Smooth muscle cell (in vitro differentiated cells): ENCODE data around the gene LGMN. TPM values are rescaled to one million over a fixed set of nuclear protein-coding genes. Genes with fewer than 3 reads are reported as not detected.
A peak's percentile ranks its signal among the peaks of the same experiment; 100 is the strongest.
"Not testable (repeated sequence)": the region's sequence is repeated elsewhere in the genome, so short reads cannot be mapped to it uniquely, and the experiment has no call there.

Source experiments
- DNase-seq: peaks from one replicate; lab custom pipeline; 2025; ENCODE audit not compliant: unreplicated experiment; lab: John Stamatoyannopoulos, UW
- H2AFZ ChIP-seq: fragments of 200-600 bp; sonication (generic); 2 replicates; pipeline ENCODE4 v1.6.0; 2016; ENCODE audit warnings: antibody characterized with exemption, low read depth, mild to moderate bottlenecking
- H3F3A ChIP-seq: fragments of 200-600 bp; sonication (generic); 2 replicates; pipeline ENCODE4 v1.6.0; 2017; ENCODE audit warnings: antibody characterized with exemption, low read depth
- H3K27ac ChIP-seq: fragments of 200-600 bp; sonication (generic); 2 replicates; pipeline ENCODE4 v1.5.1; 2016; ENCODE audit warnings: low read depth, mild to moderate bottlenecking
- H3K27me3 ChIP-seq: fragments of 200-600 bp; sonication (generic); 2 replicates; pipeline ENCODE4 v1.6.1; 2016; ENCODE audit warnings: low read depth, mild to moderate bottlenecking
- H3K36me3 ChIP-seq: fragments of 200-600 bp; sonication (generic); 2 replicates; pipeline ENCODE4 v1.5.1; 2016; ENCODE audit warnings: low read depth
- H3K4me1 ChIP-seq: fragments of 200-600 bp; sonication (generic); 2 replicates; pipeline ENCODE4 v1.5.1; 2016; ENCODE audit warnings: low read depth
- H3K4me2 ChIP-seq: fragments of 200-600 bp; sonication (generic); 2 replicates; pipeline ENCODE4 v1.6.0; 2016; ENCODE audit warnings: mild to moderate bottlenecking
- H3K4me3 ChIP-seq: fragments of 200-600 bp; sonication (generic); 2 replicates; pipeline ENCODE4 v1.5.1; 2016; ENCODE audit warnings: mild to moderate bottlenecking
- H3K79me2 ChIP-seq: fragments of 200-600 bp; sonication (generic); 2 replicates; pipeline ENCODE4 v1.6.0; 2016; ENCODE audit warnings: low read depth, mild to moderate bottlenecking
- H3K9ac ChIP-seq: fragments of 200-600 bp; sonication (generic); 2 replicates; pipeline ENCODE4 v1.6.0; 2016; ENCODE audit warnings: low read depth
- H3K9me3 ChIP-seq: fragments of 200-600 bp; sonication (generic); replicated peaks from 2 replicates; pipeline ENCODE4 v1.5.1; 2016; ENCODE audit warnings: low read depth
- H4K20me1 ChIP-seq: fragments of 200-600 bp; sonication (generic); 2 replicates; pipeline ENCODE4 v1.6.0; 2016; ENCODE audit warnings: low read depth
- CTCF ChIP-seq: fragments of 200-600 bp; sonication (generic); IDR thresholded peaks from 2 replicates; pipeline ENCODE4 v1.5.1; 2017; ENCODE audit warnings: borderline replicate concordance, mild to moderate bottlenecking, antibody characterized with exemption; ENCODE audit not compliant: insufficient read depth, poor library complexity, severe bottlenecking
- WGBS: methylation state at CpG from one replicate; pipeline ENCODE4 v1.1.7; 2016; ENCODE audit warnings: low lambda C conversion rate; 5-methylcytosine and 5-hydroxymethylcytosine counted together
- polyA plus RNA-seq: library from polyadenylated mRNA; unstranded; fragments of >200 nt; fragmentation: Nextera tagmentation; extraction: Ambion mirVana; gene quantifications from 2 replicates; pipeline ENCODE4 v1.2.1, GENCODE V29; 2016
- total RNA-seq: library from RNA; depleted of rRNA; stranded (reverse); fragments of >200 nt; gene quantifications from 2 replicates; pipeline ENCODE4 v1.2.3, GENCODE V29; 2014

Gene LGMN
- total and polyA plus RNA-seq, 2 experiments from 2014 or later = 124 to 133 TPM

GRCh38 chr14:92750994-92751400, 2.6 kb upstream of the LGMN start:
- 94% methylated on average over 5 of the region's 5 CpGs for WGBS
- H3K9ac ChIP-seq = no peak overlapping the region
- H3K4me1 ChIP-seq = peaks cover 7% of the 10 kb centered on the region
- DNase-seq = no peak
- no peak overlapping the region for H3K4me2 ChIP-seq
- TF ChIP-seq CTCF = no peak
- no peak overlapping the region for H3K4me3 ChIP-seq
- peaks cover 2% of the 10 kb centered on the region for H4K20me1 ChIP-seq
- H2AFZ ChIP-seq = no peak overlapping the region
- no peaks in the 10 kb centered on the region for H3K9me3 ChIP-seq
- no peaks in the 10 kb centered on the region for H3K36me3 ChIP-seq
- no peaks in the 10 kb centered on the region for H3F3A ChIP-seq
- H3K27me3 ChIP-seq = no peaks in the 10 kb centered on the region
- H3K27ac ChIP-seq = no peak overlapping the region
- H3K79me2 ChIP-seq = no peaks in the 10 kb centered on the region

GRCh38 chr14:92750222-92750728, 1.8 kb upstream of the LGMN start:
- not testable (repeated sequence) for H4K20me1 ChIP-seq, H2AFZ ChIP-seq, H3K36me3 ChIP-seq, H3K27ac ChIP-seq, H3K4me1 ChIP-seq, H3K27me3 ChIP-seq, H3K4me3 ChIP-seq, DNase-seq, H3K79me2 ChIP-seq, H3K4me2 ChIP-seq, H3K9me3 ChIP-seq, H3K9ac ChIP-seq, H3F3A ChIP-seq
- WGBS = 90% methylated on average over 10 of the region's 10 CpGs

- Histone ChIP-seq H3K9ac (peak overlapping the region; percentile 87), H3K4me2 (peak overlapping the region; percentile 92), H3F3A (no peaks in the 10 kb centered on the region), H3K79me2 (peaks cover 8% of the 10 kb centered on the region), H3K27ac (peak overlapping the region; percentile 89), H3K9me3 (no peaks in the 10 kb centered on the region), H3K4me3 (peak overlapping the region; percentile 82), H2AFZ (peak overlapping the region; percentile 87), H3K4me1 (peaks cover 7% of the 10 kb centered on the region), H3K36me3 (no peaks in the 10 kb centered on the region), H4K20me1 (peaks cover 32% of the 10 kb centered on the region), H3K27me3 (no peaks in the 10 kb centered on the region)
- 4% methylated on average over 16 of the region's 16 CpGs for WGBS
- TF ChIP-seq CTCF = no peak
- DNase-seq = no peak
These were observed 647 bp downstream of the LGMN start for GRCh38 chr14:92747701-92748258.

GRCh38 chr14:92744198-92744597, 4.2 kb downstream of the LGMN start:
- no peak for TF ChIP-seq CTCF
- Histone ChIP-seq H3K79me2 (peaks cover 20% of the 10 kb centered on the region), H3K36me3 (no peaks in the 10 kb centered on the region), H4K20me1 (peaks cover 65% of the 10 kb centered on the region), H3F3A (no peaks in the 10 kb centered on the region), H3K27ac (no peak overlapping the region), H3K9ac (no peak overlapping the region), H3K4me2 (no peak overlapping the region), H3K9me3 (no peaks in the 10 kb centered on the region), H3K27me3 (no peaks in the 10 kb centered on the region), H2AFZ (no peak overlapping the region), H3K4me3 (no peak overlapping the region), H3K4me1 (no peaks in the 10 kb centered on the region)
- 73% methylated on average over 2 of the region's 2 CpGs for WGBS
- DNase-seq = no peak
